ENCODE measurements around the gene PRKAR2A. TPM values are rescaled to one million over a fixed set of nuclear protein-coding genes. Genes with fewer than 3 reads are reported as not detected.
A peak's percentile ranks its signal among the peaks of the same experiment; 100 is the strongest.

The PRKAR2A gene
- total RNA-seq, 1 donor from 2014 or later, result 34.5 TPM

GRCh38 chr3:48759071-48759470, 88.6 kb downstream of the PRKAR2A start:
- no peak for TF ChIP-seq CTCF (IDR thresholded peaks at IDR 0.05; ENCODE audit: unreplicated experiment)
- Mint-ChIP-seq H3K4me3 (ENCODE audit: low read depth) (no peak overlapping the region), H3K36me3 (ENCODE audit: insufficient read depth) (peaks cover 3% of the 10 kb centered on the region), H3K27ac (no peak overlapping the region), H3K4me1 (ENCODE audit: low read depth) (peaks cover 13% of the 10 kb centered on the region), H3K9me3 (ENCODE audit: low read depth) (no peaks in the 10 kb centered on the region), H3K27me3 (no peaks in the 10 kb centered on the region)
- no peak for DNase-seq (ENCODE audit: low spot score, unreplicated experiment)

- peaks cover 1% of the 10 kb centered on the region for H3K36me3 Mint-ChIP-seq (ENCODE audit: insufficient read depth)
- peaks cover 13% of the 10 kb centered on the region for H3K4me1 Mint-ChIP-seq (ENCODE audit: low read depth)
- no peak overlapping the region for H3K4me3 Mint-ChIP-seq (ENCODE audit: low read depth)
- TF ChIP-seq CTCF (IDR thresholded peaks at IDR 0.05; ENCODE audit: unreplicated experiment), result no peak
- peak overlapping the region; percentile 25 for H3K27ac Mint-ChIP-seq
- H3K27me3 Mint-ChIP-seq, result no peaks in the 10 kb centered on the region
- no peaks in the 10 kb centered on the region for H3K9me3 Mint-ChIP-seq (ENCODE audit: low read depth)
- DNase-seq (ENCODE audit: low spot score, unreplicated experiment), result no peak
These were observed 91.0 kb downstream of the PRKAR2A start for GRCh38 chr3:48756640-48757039.

GRCh38 chr3:48750856-48751255, 96.8 kb downstream of the PRKAR2A start:
- H3K27ac Mint-ChIP-seq, result no peak overlapping the region
- H3K36me3 Mint-ChIP-seq (ENCODE audit: insufficient read depth), result peaks cover 2% of the 10 kb centered on the region
- TF ChIP-seq CTCF (IDR thresholded peaks at IDR 0.05; ENCODE audit: unreplicated experiment), result no peak
- DNase-seq (ENCODE audit: low spot score, unreplicated experiment), result no peak
- no peak overlapping the region for H3K4me3 Mint-ChIP-seq (ENCODE audit: low read depth)
- H3K9me3 Mint-ChIP-seq (ENCODE audit: low read depth), result no peaks in the 10 kb centered on the region
- H3K27me3 Mint-ChIP-seq, result no peaks in the 10 kb centered on the region
- H3K4me1 Mint-ChIP-seq (ENCODE audit: low read depth), result peaks cover 4% of the 10 kb centered on the region

- no peak for DNase-seq (ENCODE audit: low spot score, unreplicated experiment)
- Mint-ChIP-seq H3K4me3 (ENCODE audit: low read depth) (no peak overlapping the region), H3K9me3 (ENCODE audit: low read depth) (no peaks in the 10 kb centered on the region)
These were observed 98.9 kb downstream of the PRKAR2A start for GRCh38 chr3:48748754-48749153.

GRCh38 chr3:48747706-48748105, 100.0 kb downstream of the PRKAR2A start:
- Mint-ChIP-seq H3K9me3 (ENCODE audit: low read depth) (no peaks in the 10 kb centered on the region), H3K4me1 (ENCODE audit: low read depth) (peaks cover 3% of the 10 kb centered on the region), H3K27ac (no peak overlapping the region), H3K36me3 (ENCODE audit: insufficient read depth) (peaks cover 2% of the 10 kb centered on the region), H3K27me3 (no peaks in the 10 kb centered on the region), H3K4me3 (ENCODE audit: low read depth) (no peak overlapping the region)
- no peak for DNase-seq (ENCODE audit: low spot score, unreplicated experiment)
- no peak for TF ChIP-seq CTCF (IDR thresholded peaks at IDR 0.05; ENCODE audit: unreplicated experiment)

More at GRCh38 chr3:48748754-48749153, 98.9 kb downstream of the PRKAR2A start:
- Mint-ChIP-seq H3K27ac (no peak overlapping the region), H3K4me1 (ENCODE audit: low read depth) (peaks cover 3% of the 10 kb centered on the region), H3K36me3 (ENCODE audit: insufficient read depth) (peaks cover 2% of the 10 kb centered on the region), H3K27me3 (no peaks in the 10 kb centered on the region)
- TF ChIP-seq CTCF (IDR thresholded peaks at IDR 0.05; ENCODE audit: unreplicated experiment), result no peak
